ENCODE measurements around the gene BTBD9. TPM values are rescaled to one million over a fixed set of nuclear protein-coding genes. Genes with fewer than 3 reads are reported as not detected.

BTBD9 gene
- total RNA-seq, 1 donor from 2014 or later, result 18.1 TPM

- Mint-ChIP-seq H3K4me1 (ENCODE audit: unreplicated experiment) (peaks cover 3% of the 10 kb centered on the region), H3K9me3 (ENCODE audit: unreplicated experiment) (no peaks in the 10 kb centered on the region), H3K27me3 (ENCODE audit: unreplicated experiment) (no peaks in the 10 kb centered on the region), H3K27ac (ENCODE audit: unreplicated experiment) (no peak overlapping the region), H3K36me3 (ENCODE audit: unreplicated experiment) (peaks cover 12% of the 10 kb centered on the region), H3K4me3 (ENCODE audit: unreplicated experiment) (no peak overlapping the region)
- no peak for DNase-seq (ENCODE audit: extremely low spot score, unreplicated experiment)
- no peak for TF ChIP-seq CTCF (IDR thresholded peaks at IDR 0.05)
Measured at GRCh38 chr6:38164671-38165108, 475.0 kb downstream of the BTBD9 start.

GRCh38 chr6:38164131-38164481 is 475.6 kb downstream of the BTBD9 start:
- Mint-ChIP-seq H3K27me3 (ENCODE audit: unreplicated experiment) (no peaks in the 10 kb centered on the region), H3K4me1 (ENCODE audit: unreplicated experiment) (peaks cover 3% of the 10 kb centered on the region), H3K9me3 (ENCODE audit: unreplicated experiment) (no peaks in the 10 kb centered on the region), H3K4me3 (ENCODE audit: unreplicated experiment) (no peak overlapping the region), H3K36me3 (ENCODE audit: unreplicated experiment) (peaks cover 14% of the 10 kb centered on the region), H3K27ac (ENCODE audit: unreplicated experiment) (no peak overlapping the region)
- no peak for TF ChIP-seq CTCF (IDR thresholded peaks at IDR 0.05)
- DNase-seq (ENCODE audit: extremely low spot score, unreplicated experiment), result no peak

GRCh38 chr6:38163186-38164130 is 476.3 kb downstream of the BTBD9 start:
- no peak for TF ChIP-seq CTCF (IDR thresholded peaks at IDR 0.05)

GRCh38 chr6:38162493-38163185 is 477.1 kb downstream of the BTBD9 start:
- no peak for TF ChIP-seq CTCF (IDR thresholded peaks at IDR 0.05)
- H3K27me3 Mint-ChIP-seq (ENCODE audit: unreplicated experiment), result no peaks in the 10 kb centered on the region
- H3K9me3 Mint-ChIP-seq (ENCODE audit: unreplicated experiment), result no peaks in the 10 kb centered on the region
- DNase-seq (ENCODE audit: extremely low spot score, unreplicated experiment), result no peak
- H3K27ac Mint-ChIP-seq (ENCODE audit: unreplicated experiment), result no peak overlapping the region
- peaks cover 22% of the 10 kb centered on the region for H3K36me3 Mint-ChIP-seq (ENCODE audit: unreplicated experiment)
- H3K4me3 Mint-ChIP-seq (ENCODE audit: unreplicated experiment), result no peak overlapping the region
- peaks cover 3% of the 10 kb centered on the region for H3K4me1 Mint-ChIP-seq (ENCODE audit: unreplicated experiment)

More at GRCh38 chr6:38163186-38164130, 476.3 kb downstream of the BTBD9 start:
- no peaks in the 10 kb centered on the region for H3K27me3 Mint-ChIP-seq (ENCODE audit: unreplicated experiment)
- no peak overlapping the region for H3K27ac Mint-ChIP-seq (ENCODE audit: unreplicated experiment)
- H3K4me3 Mint-ChIP-seq (ENCODE audit: unreplicated experiment), result no peak overlapping the region
- peaks cover 3% of the 10 kb centered on the region for H3K4me1 Mint-ChIP-seq (ENCODE audit: unreplicated experiment)
- H3K9me3 Mint-ChIP-seq (ENCODE audit: unreplicated experiment), result no peaks in the 10 kb centered on the region
- DNase-seq (ENCODE audit: extremely low spot score, unreplicated experiment), result no peak
- H3K36me3 Mint-ChIP-seq (ENCODE audit: unreplicated experiment), result peaks cover 18% of the 10 kb centered on the region

Measured in osteocyte (in vitro differentiated cells).